Measurements from ENCODE around the gene DCTD.

DNA sequence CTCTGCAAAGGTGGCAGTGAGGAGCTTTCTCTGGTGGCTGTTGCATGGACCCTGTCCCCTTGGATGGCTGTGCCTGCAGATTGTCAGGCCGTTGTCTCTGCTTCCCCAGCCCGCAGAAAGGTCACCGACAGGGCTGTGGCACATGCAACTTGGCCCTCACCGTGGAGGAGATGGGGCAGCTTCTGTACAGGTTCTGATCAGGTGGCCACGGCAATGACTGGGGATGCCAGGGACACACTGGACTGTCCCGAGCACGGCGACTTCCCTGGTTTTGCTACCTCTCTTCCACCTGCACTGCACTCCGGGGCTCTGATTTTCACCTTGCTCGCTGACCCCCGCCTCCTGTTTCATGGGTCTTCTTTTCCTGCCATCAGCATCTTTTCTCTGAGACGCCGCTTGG lies 43.5 kb downstream of the DCTD start:
- TF ChIP-seq, protein P1, sequence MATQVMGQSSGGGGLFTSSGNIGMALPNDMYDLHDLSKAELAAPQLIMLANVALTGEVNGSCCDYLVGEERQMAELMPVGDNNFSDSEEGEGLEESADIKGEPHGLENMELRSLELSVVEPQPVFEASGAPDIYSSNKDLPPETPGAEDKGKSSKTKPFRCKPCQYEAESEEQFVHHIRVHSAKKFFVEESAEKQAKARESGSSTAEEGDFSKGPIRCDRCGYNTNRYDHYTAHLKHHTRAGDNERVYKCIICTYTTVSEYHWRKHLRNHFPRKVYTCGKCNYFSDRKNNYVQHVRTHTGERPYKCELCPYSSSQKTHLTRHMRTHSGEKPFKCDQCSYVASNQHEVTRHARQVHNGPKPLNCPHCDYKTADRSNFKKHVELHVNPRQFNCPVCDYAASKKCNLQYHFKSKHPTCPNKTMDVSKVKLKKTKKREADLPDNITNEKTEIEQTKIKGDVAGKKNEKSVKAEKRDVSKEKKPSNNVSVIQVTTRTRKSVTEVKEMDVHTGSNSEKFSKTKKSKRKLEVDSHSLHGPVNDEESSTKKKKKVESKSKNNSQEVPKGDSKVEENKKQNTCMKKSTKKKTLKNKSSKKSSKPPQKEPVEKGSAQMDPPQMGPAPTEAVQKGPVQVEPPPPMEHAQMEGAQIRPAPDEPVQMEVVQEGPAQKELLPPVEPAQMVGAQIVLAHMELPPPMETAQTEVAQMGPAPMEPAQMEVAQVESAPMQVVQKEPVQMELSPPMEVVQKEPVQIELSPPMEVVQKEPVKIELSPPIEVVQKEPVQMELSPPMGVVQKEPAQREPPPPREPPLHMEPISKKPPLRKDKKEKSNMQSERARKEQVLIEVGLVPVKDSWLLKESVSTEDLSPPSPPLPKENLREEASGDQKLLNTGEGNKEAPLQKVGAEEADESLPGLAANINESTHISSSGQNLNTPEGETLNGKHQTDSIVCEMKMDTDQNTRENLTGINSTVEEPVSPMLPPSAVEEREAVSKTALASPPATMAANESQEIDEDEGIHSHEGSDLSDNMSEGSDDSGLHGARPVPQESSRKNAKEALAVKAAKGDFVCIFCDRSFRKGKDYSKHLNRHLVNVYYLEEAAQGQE (IDR thresholded peaks at IDR 0.05; ENCODE audit: unreplicated experiment) = no peak
- no peak for TF ChIP-seq POLR2AphosphoS5 (IDR thresholded peaks at IDR 0.05; ENCODE audit: low read depth)
- TF ChIP-seq, protein P2, sequence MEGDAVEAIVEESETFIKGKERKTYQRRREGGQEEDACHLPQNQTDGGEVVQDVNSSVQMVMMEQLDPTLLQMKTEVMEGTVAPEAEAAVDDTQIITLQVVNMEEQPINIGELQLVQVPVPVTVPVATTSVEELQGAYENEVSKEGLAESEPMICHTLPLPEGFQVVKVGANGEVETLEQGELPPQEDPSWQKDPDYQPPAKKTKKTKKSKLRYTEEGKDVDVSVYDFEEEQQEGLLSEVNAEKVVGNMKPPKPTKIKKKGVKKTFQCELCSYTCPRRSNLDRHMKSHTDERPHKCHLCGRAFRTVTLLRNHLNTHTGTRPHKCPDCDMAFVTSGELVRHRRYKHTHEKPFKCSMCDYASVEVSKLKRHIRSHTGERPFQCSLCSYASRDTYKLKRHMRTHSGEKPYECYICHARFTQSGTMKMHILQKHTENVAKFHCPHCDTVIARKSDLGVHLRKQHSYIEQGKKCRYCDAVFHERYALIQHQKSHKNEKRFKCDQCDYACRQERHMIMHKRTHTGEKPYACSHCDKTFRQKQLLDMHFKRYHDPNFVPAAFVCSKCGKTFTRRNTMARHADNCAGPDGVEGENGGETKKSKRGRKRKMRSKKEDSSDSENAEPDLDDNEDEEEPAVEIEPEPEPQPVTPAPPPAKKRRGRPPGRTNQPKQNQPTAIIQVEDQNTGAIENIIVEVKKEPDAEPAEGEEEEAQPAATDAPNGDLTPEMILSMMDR (conservative IDR thresholded peaks at IDR 0.05; ENCODE audit: low read depth in 2 of 2) = no peak
- no peak for TF ChIP-seq EZH2 (IDR thresholded peaks at IDR 0.05; ENCODE audit: low read depth, unreplicated experiment)
- TF ChIP-seq, protein P3, sequence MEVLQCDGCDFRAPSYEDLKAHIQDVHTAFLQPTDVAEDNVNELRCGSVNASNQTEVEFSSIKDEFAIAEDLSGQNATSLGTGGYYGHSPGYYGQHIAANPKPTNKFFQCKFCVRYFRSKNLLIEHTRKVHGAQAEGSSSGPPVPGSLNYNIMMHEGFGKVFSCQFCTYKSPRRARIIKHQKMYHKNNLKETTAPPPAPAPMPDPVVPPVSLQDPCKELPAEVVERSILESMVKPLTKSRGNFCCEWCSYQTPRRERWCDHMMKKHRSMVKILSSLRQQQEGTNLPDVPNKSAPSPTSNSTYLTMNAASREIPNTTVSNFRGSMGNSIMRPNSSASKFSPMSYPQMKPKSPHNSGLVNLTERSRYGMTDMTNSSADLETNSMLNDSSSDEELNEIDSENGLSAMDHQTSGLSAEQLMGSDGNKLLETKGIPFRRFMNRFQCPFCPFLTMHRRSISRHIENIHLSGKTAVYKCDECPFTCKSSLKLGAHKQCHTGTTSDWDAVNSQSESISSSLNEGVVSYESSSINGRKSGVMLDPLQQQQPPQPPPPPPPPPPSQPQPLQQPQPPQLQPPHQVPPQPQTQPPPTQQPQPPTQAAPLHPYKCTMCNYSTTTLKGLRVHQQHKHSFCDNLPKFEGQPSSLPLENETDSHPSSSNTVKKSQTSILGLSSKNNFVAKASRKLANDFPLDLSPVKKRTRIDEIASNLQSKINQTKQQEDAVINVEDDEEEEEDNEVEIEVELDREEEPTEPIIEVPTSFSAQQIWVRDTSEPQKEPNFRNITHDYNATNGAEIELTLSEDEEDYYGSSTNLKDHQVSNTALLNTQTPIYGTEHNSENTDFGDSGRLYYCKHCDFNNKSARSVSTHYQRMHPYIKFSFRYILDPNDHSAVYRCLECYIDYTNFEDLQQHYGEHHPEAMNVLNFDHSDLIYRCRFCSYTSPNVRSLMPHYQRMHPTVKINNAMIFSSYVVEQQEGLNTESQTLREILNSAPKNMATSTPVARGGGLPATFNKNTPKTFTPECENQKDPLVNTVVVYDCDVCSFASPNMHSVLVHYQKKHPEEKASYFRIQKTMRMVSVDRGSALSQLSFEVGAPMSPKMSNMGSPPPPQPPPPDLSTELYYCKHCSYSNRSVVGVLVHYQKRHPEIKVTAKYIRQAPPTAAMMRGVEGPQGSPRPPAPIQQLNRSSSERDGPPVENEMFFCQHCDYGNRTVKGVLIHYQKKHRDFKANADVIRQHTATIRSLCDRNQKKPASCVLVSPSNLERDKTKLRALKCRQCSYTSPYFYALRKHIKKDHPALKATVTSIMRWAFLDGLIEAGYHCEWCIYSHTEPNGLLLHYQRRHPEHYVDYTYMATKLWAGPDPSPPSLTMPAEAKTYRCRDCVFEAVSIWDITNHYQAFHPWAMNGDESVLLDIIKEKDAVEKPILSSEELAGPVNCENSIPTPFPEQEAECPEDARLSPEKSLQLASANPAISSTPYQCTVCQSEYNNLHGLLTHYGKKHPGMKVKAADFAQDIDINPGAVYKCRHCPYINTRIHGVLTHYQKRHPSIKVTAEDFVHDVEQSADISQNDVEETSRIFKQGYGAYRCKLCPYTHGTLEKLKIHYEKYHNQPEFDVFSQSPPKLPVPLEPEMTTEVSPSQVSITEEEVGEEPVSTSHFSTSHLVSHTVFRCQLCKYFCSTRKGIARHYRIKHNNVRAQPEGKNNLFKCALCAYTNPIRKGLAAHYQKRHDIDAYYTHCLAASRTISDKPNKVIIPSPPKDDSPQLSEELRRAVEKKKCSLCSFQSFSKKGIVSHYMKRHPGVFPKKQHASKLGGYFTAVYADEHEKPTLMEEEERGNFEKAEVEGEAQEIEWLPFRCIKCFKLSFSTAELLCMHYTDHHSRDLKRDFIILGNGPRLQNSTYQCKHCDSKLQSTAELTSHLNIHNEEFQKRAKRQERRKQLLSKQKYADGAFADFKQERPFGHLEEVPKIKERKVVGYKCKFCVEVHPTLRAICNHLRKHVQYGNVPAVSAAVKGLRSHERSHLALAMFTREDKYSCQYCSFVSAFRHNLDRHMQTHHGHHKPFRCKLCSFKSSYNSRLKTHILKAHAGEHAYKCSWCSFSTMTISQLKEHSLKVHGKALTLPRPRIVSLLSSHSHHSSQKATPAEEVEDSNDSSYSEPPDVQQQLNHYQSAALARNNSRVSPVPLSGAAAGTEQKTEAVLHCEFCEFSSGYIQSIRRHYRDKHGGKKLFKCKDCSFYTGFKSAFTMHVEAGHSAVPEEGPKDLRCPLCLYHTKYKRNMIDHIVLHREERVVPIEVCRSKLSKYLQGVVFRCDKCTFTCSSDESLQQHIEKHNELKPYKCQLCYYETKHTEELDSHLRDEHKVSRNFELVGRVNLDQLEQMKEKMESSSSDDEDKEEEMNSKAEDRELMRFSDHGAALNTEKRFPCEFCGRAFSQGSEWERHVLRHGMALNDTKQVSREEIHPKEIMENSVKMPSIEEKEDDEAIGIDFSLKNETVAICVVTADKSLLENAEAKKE (CRISPR knock-in tag; IDR thresholded peaks at IDR 0.05) = no peak
- TF ChIP-seq CREB1 (CRISPR knock-in tag; IDR thresholded peaks at IDR 0.05; ENCODE audit: low read depth) = no peak
- TF ChIP-seq EZH2phosphoT487 (IDR thresholded peaks at IDR 0.05; ENCODE audit: unreplicated experiment) = no peak
- TF ChIP-seq ZNF331 (CRISPR knock-in tag; IDR thresholded peaks at IDR 0.05; ENCODE audit: low read depth) = no peak
